HCT116 (cell line): Measurements from ENCODE around the gene CNTNAP2. TPM values are rescaled to one million over a fixed set of nuclear protein-coding genes. Genes with fewer than 3 reads are reported as not detected.

Source experiments
- ATAC-seq: fragments of 200-7000 bp; cut with Tn5 transposase; 2 replicates; pipeline ENCODE4 v1.9.1; 2020; ENCODE audit warnings: mild to moderate bottlenecking, moderate library complexity
- BruUV-seq: library from RNA; stranded (reverse); fragments of 400-500 nt; replicated peaks from 2 replicates; lab custom pipeline; 2021; lab: Mats Ljungman, UMichigan
- CTCF ChIA-PET: fragments of 300-600 bp; sonication (Branson Sonifier 250); formaldehyde crosslinking; loops from one replicate; lab custom pipeline; 2021; ENCODE audit warnings: antibody characterized with exemption; lab: Charles Lee
- POLR2A ChIA-PET: fragments of 300-600, 350-600 bp; sonication (Branson Sonifier 250); formaldehyde crosslinking; loops from one replicate; lab custom pipeline; 2021; ENCODE audit warnings: antibody characterized with exemption; lab: Charles Lee
- RAD21 ChIA-PET, 2 experiments: fragments of 300-600 bp; sonication (Branson Sonifier 250); formaldehyde crosslinking; loops; one replicate each; lab custom pipeline; 2023; ENCODE audit warnings: low total read pairs in 2 of 2; ENCODE audit not compliant: uncharacterized antibody in 2 of 2, unreplicated experiment in 2 of 2, low non-redundant PET in 1 of 2; lab: Charles Lee
- DNase-seq: peaks from one replicate; pipeline ENCODE4 v3.0.0-alpha.2; 2010; ENCODE audit warnings: low read depth, low spot score
- H2AFZ ChIP-seq: fragments of 200-600 bp; shearing (Covaris generic), sonication (generic); 2 replicates; pipeline ENCODE4 v1.6.1; 2017; ENCODE audit warnings: low read depth, mixed run types, mixed read lengths, antibody characterized with exemption, low read length; ENCODE audit not compliant: poor library complexity, severe bottlenecking
- H3K27ac ChIP-seq: 2 replicates; pipeline ENCODE4 v1.5.1; 2012; ENCODE audit warnings: low read depth, low read length
- H3K27me3 ChIP-seq: fragments of 200-600 bp; sonication (generic); 2 replicates; pipeline ENCODE4 v1.6.1; 2016; ENCODE audit warnings: mixed run types, low read length, mixed read lengths; ENCODE audit not compliant: insufficient read depth
- H3K36me3 ChIP-seq, 2 experiments: fragments of 200-500 bp in 1 of 2; fragments of 200-600 bp in 1 of 2; sonication (Bioruptor generic) in 1 of 2; sonication (generic) in 1 of 2; 2 replicates each; pipeline versions ENCODE4 v1.5.1 to v1.6.1; 2014 to 2016; ENCODE audit warnings: low read length in 2 of 2, inconsistent platforms in 1 of 2, mixed read lengths in 1 of 2, mixed run types in 1 of 2; ENCODE audit not compliant: insufficient read depth in 2 of 2, control insufficient read depth in 1 of 2
- H3K4me1 ChIP-seq, 2 experiments: fragments of 200-600 bp in 1 of 2; sonication (generic) in 1 of 2; 2 replicates each; pipeline versions ENCODE4 v1.5.1 to v1.6.1; 2012 to 2017; ENCODE audit warnings: low read length in 2 of 2, inconsistent platforms in 1 of 2, mild to moderate bottlenecking in 1 of 2, mixed read lengths in 1 of 2, mixed run types in 1 of 2, moderate library complexity in 1 of 2; ENCODE audit not compliant: insufficient read depth in 2 of 2, control insufficient read depth in 1 of 2
- H3K4me2 ChIP-seq: fragments of 200-600 bp; sonication (generic); 2 replicates; pipeline ENCODE4 v1.6.1; 2017; ENCODE audit warnings: mixed run types, low read length, mixed read lengths
- H3K4me3 ChIP-seq, 2 experiments: fragments of 200-600 bp in 1 of 2; sonication (generic) in 1 of 2; replicated peaks in 1 of 2; 2 replicates each; pipeline ENCODE4 v1.5.1; 2011 to 2016; ENCODE audit warnings: low read length in 2 of 2, control low read depth in 1 of 2, low read depth in 1 of 2, mild to moderate bottlenecking in 1 of 2, mixed read lengths in 1 of 2, mixed run types in 1 of 2
- H3K79me2 ChIP-seq: fragments of 200-600 bp; sonication (generic); 2 replicates; pipeline ENCODE4 v1.6.1; 2017; ENCODE audit warnings: mild to moderate bottlenecking, mixed run types, low read length, moderate library complexity, mixed read lengths; ENCODE audit not compliant: insufficient read depth
- H3K9ac ChIP-seq: fragments of 200-600 bp; sonication (generic); 2 replicates; pipeline ENCODE4 v1.6.1; 2016; ENCODE audit warnings: low read length, mixed read lengths
- H3K9me2 ChIP-seq: fragments of 200-600 bp; sonication (generic), shearing (Covaris generic); 2 replicates; pipeline ENCODE4 v1.6.1; 2017; ENCODE audit warnings: mixed run types, mild to moderate bottlenecking, moderate library complexity; ENCODE audit not compliant: insufficient read depth
- H3K9me3 ChIP-seq, 2 experiments: fragments of 200-500 bp in 1 of 2; fragments of 200-600 bp in 1 of 2; sonication (Bioruptor generic) in 1 of 2; sonication (generic) in 1 of 2; 2 replicates each; pipeline ENCODE4 v1.6.1; 2014 to 2017; ENCODE audit warnings: low read length in 2 of 2, mixed read lengths in 2 of 2, inconsistent platforms in 1 of 2, low read depth in 1 of 2, mild to moderate bottlenecking in 1 of 2, mixed run types in 1 of 2, moderate library complexity in 1 of 2; ENCODE audit not compliant: control insufficient read depth in 1 of 2, insufficient read depth in 1 of 2
- H4K20me1 ChIP-seq: fragments of 200-600 bp; sonication (generic), shearing (Covaris generic); 2 replicates; pipeline ENCODE4 v1.6.1; 2017; ENCODE audit warnings: mixed run types, mild to moderate bottlenecking, moderate library complexity; ENCODE audit not compliant: insufficient read depth
- JUND ChIP-seq: IDR thresholded peaks from 2 replicates; pipeline ENCODE4 v1.6.1; 2012
- POLR2A ChIP-seq: IDR thresholded peaks from 2 replicates; pipeline ENCODE4 v1.7.0; 2011; ENCODE audit warnings: borderline replicate concordance; ENCODE audit not compliant: insufficient read depth, insufficient read length; ENCODE audit errors: extremely low read depth
- REST ChIP-seq: IDR thresholded peaks from 2 replicates; pipeline ENCODE4 v1.6.1; 2012; ENCODE audit warnings: low read depth
- TCF7L2 ChIP-seq: IDR thresholded peaks from 2 replicates; pipeline ENCODE4 v1.7.0; 2011; ENCODE audit warnings: borderline replicate concordance, inconsistent platforms; ENCODE audit not compliant: insufficient read depth, insufficient read length; ENCODE audit errors: extremely low read depth
- ZBTB33 ChIP-seq: IDR thresholded peaks from 2 replicates; pipeline ENCODE4 v1.6.1; 2011; ENCODE audit warnings: mild to moderate bottlenecking, low read length, moderate library complexity; ENCODE audit not compliant: insufficient replicate concordance; ENCODE audit errors: extremely low read depth
- ZFX ChIP-seq: fragments of 450-650 bp; IDR thresholded peaks from 2 replicates; pipeline ENCODE4 v1.6.1; 2017
- intact Hi-C: fragments of 100-400 bp; cut with micrococcal nuclease; formaldehyde crosslinking; loops from 2 replicates; pipeline ENCODE4 v1.10.0; 2022
- total RNA-seq: library from RNA; stranded (reverse); gene quantifications from one replicate; pipeline ENCODE4 v1.2.1, GENCODE V29; 2021; ENCODE audit not compliant: unreplicated experiment

CNTNAP2 gene
- total RNA-seq, 1 experiment from 2014 or later = 0.37 TPM

GRCh38 chr7:147968046-147968610, 1851.5 kb downstream of the CNTNAP2 start:
- intact Hi-C loops = no loop called here
- no peak overlapping the region for H3K4me2 ChIP-seq
- H3K36me3 ChIP-seq = no peaks in the 10 kb centered on the region
- ATAC-seq (no peak), DNase-seq (no peak)
- CTCF ChIA-PET = no interaction called here
- H3K9me3 ChIP-seq = peaks cover 0 to 9% of the 10 kb centered on the region in 2 experiments; a peak in 2 of 4 replicates
- no peaks in the 10 kb centered on the region for H3K4me1 ChIP-seq
- H3K27ac ChIP-seq = no peak overlapping the region
- RAD21 ChIA-PET = no interaction called here
- no TSS peak for BruUV-seq
- TF ChIP-seq TCF7L2 (no peak), ZBTB33 (no peak), REST (no peak), ZFX (no peak), POLR2A (no peak), JUND (no peak)
- H3K27me3 ChIP-seq = no peaks in the 10 kb centered on the region
- no peak overlapping the region for H2AFZ ChIP-seq
- no peaks in the 10 kb centered on the region; the same call in 1 of the 2 replicates for H4K20me1 ChIP-seq
- no peak overlapping the region for H3K9ac ChIP-seq
- POLR2A ChIA-PET = no interaction called here
- no peaks in the 10 kb centered on the region for H3K9me2 ChIP-seq
- H3K4me3 ChIP-seq = no peak overlapping the region
- no peaks in the 10 kb centered on the region for H3K79me2 ChIP-seq
